ENCODE results near the gene SV2C. TPM values are rescaled to one million over a fixed set of nuclear protein-coding genes. Genes with fewer than 3 reads are reported as not detected.
"Not testable (repeated sequence)": the region's sequence is repeated elsewhere in the genome, so short reads cannot be mapped to it uniquely, and the experiment has no call there.

Gene SV2C
- total and polyA plus RNA-seq, 2 donors from 2014 or later, result 0.13 TPM; not detected in 1

DNA sequence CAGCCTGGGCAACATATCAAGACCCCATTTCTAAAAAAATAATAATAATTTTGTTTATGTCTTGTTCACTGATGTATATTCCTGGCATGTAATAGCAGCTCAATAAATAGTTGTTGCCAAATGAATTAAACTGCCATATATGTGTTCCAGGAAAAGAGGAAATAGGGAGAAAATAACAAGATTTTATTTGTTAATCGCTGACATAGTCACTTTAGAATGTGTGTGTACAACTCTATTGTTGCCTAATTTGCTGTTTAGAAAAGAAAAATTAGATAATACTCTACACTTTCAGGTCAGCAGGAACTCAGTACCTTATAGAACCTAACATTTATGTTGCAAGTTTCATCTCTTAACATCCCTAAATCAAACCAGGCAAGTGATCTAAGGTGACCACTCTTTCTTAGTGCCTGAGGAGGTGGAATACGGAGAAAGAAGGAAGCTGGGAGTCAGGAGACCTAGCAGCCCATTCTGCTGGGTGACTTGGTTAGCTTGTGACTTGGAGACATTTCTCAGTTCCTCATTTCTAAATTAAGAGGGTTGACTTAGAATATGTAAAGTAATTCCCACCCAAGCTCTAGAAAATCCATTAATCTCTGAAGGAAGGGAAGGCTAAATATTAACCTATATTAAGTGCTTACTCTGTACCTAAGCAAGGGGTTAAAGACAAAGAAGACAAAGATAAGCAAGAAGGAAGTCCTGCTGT is 209.6 kb downstream of the SV2C start:
- DNase-seq, result no peak
- Histone ChIP-seq H3K9me3 (ENCODE audit: control insufficient read depth in 2 of 3, insufficient read depth in 1 of 3, low read length in 3 of 3) (no peaks in the 10 kb centered on the region), H3K9ac (ENCODE audit: low read length in 3 of 3) (no peak overlapping the region), H3K4me3 (ENCODE audit: low read length in 3 of 3) (no peak overlapping the region), H3K36me3 (ENCODE audit: control insufficient read depth in 2 of 3, insufficient read depth in 3 of 3, low read length in 3 of 3) (no peaks in the 10 kb centered on the region), H3K27ac (ENCODE audit: low read depth in 2 of 2, low read length in 2 of 2) (no peak overlapping the region), H3K27me3 (ENCODE audit: control insufficient read depth, insufficient read depth, low read length) (no peaks in the 10 kb centered on the region), H3K4me1 (ENCODE audit: control insufficient read depth in 2 of 3, insufficient read depth in 2 of 3, low read depth in 1 of 3, low read length in 3 of 3) (no peaks in the 10 kb centered on the region)
- FAIRE-seq, result no peak
- intact Hi-C loops (cut with DNase I), result no loop called here
- no peak for TF ChIP-seq CTCF (IDR thresholded peaks at IDR 0.05; ENCODE audit: borderline replicate concordance, extremely low read depth, insufficient read depth)

DNA sequence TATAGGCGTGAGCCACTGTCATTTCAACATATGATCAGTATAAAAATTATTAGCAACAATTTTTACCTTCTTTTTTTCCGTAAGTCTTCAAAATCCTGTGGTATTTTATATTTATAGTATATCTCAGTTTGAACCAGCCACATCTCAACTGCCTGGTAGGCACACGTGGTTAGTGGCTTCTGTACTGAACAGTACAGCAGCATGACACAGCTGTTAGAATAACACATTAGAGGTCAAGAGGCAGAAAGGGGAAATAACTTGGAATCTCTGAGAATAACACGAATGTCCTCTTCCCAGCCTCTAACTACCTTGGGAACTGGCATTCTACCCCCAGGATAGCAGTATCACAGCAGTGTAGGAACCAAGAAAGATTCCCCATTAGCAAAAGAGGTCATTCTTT is 211.4 kb downstream of the SV2C start:
- DNase-seq (no peak), FAIRE-seq (no peak)
- Histone ChIP-seq H3K9me3 (ENCODE audit: control insufficient read depth in 2 of 3, insufficient read depth in 1 of 3, low read length in 3 of 3) (no peaks in the 10 kb centered on the region), H3K4me1 (ENCODE audit: control insufficient read depth in 2 of 3, insufficient read depth in 2 of 3, low read depth in 1 of 3, low read length in 3 of 3) (no peaks in the 10 kb centered on the region), H3K36me3 (ENCODE audit: control insufficient read depth in 2 of 3, insufficient read depth in 3 of 3, low read length in 3 of 3) (no peaks in the 10 kb centered on the region), H3K4me3 (ENCODE audit: low read length in 3 of 3) (no peak overlapping the region), H3K27ac (ENCODE audit: low read depth in 2 of 2, low read length in 2 of 2) (no peak overlapping the region), H3K9ac (ENCODE audit: low read length in 3 of 3) (no peak overlapping the region), H3K27me3 (ENCODE audit: control insufficient read depth, insufficient read depth, low read length) (no peaks in the 10 kb centered on the region)
- TF ChIP-seq CTCF (IDR thresholded peaks at IDR 0.05; ENCODE audit: borderline replicate concordance, extremely low read depth, insufficient read depth), result no peak
- intact Hi-C loops (cut with DNase I), result no loop called here

- H3K9ac ChIP-seq (ENCODE audit: low read length in 3 of 3), result no peak overlapping the region
- no peaks in the 10 kb centered on the region for H3K36me3 ChIP-seq (ENCODE audit: control insufficient read depth in 2 of 3, insufficient read depth in 3 of 3, low read length in 3 of 3)
- no peaks in the 10 kb centered on the region for H3K4me1 ChIP-seq (ENCODE audit: control insufficient read depth in 2 of 3, insufficient read depth in 2 of 3, low read depth in 1 of 3, low read length in 3 of 3)
- no peak overlapping the region for H3K27ac ChIP-seq (ENCODE audit: low read depth in 2 of 2, low read length in 2 of 2)
- DNase-seq, result no peak
- no peak for TF ChIP-seq CTCF (IDR thresholded peaks at IDR 0.05; ENCODE audit: borderline replicate concordance, extremely low read depth, insufficient read depth)
- FAIRE-seq, result no peak
- H3K27me3 ChIP-seq (ENCODE audit: control insufficient read depth, insufficient read depth, low read length), result no peaks in the 10 kb centered on the region
- H3K4me3 ChIP-seq (ENCODE audit: low read length in 3 of 3), result no peak overlapping the region
- no peaks in the 10 kb centered on the region for H3K9me3 ChIP-seq (ENCODE audit: control insufficient read depth in 2 of 3, insufficient read depth in 1 of 3, low read length in 3 of 3)
- intact Hi-C loops (cut with DNase I), result no loop called here
These were observed 215.7 kb downstream of the SV2C start for GRCh38 chr5:76298852-76299251.

DNA sequence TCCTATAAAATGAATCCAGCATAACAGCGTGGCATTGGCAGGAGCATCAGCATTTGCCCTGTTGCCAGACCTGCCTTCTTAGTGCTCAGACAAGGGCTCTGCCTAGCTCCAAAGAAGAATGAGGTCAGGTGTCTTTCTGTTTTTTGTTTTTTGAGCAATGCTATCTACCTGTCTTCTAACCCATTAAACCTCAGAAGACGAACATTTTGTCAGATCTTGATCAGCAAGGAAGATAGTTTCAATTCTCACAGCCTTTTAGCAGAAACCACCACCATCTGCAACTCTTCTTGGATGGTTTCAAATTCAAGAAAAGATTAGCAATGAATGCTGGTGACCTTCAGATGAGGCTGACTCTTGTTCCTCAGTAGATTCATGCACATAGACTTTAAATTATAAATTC is 216.4 kb downstream of the SV2C start:
- Histone ChIP-seq H3K27me3 (ENCODE audit: control insufficient read depth, insufficient read depth, low read length) (no peaks in the 10 kb centered on the region), H3K4me3 (ENCODE audit: low read length in 3 of 3) (no peak overlapping the region), H3K4me1 (ENCODE audit: control insufficient read depth in 2 of 3, insufficient read depth in 2 of 3, low read depth in 1 of 3, low read length in 3 of 3) (no peaks in the 10 kb centered on the region), H3K27ac (ENCODE audit: low read depth in 2 of 2, low read length in 2 of 2) (no peak overlapping the region), H3K9ac (ENCODE audit: low read length in 3 of 3) (no peak overlapping the region), H3K36me3 (ENCODE audit: control insufficient read depth in 2 of 3, insufficient read depth in 3 of 3, low read length in 3 of 3) (no peaks in the 10 kb centered on the region), H3K9me3 (ENCODE audit: control insufficient read depth in 2 of 3, insufficient read depth in 1 of 3, low read length in 3 of 3) (no peaks in the 10 kb centered on the region)
- no peak for TF ChIP-seq CTCF (IDR thresholded peaks at IDR 0.05; ENCODE audit: borderline replicate concordance, extremely low read depth, insufficient read depth)
- DNase-seq (no peak), FAIRE-seq (no peak)
- intact Hi-C loops (cut with DNase I), result no loop called here

- H3K4me3 ChIP-seq (ENCODE audit: low read length in 3 of 3); H3K36me3 ChIP-seq (ENCODE audit: control insufficient read depth in 2 of 3, insufficient read depth in 3 of 3, low read length in 3 of 3); FAIRE-seq; DNase-seq; H3K9me3 ChIP-seq (ENCODE audit: control insufficient read depth in 2 of 3, insufficient read depth in 1 of 3, low read length in 3 of 3); H3K4me1 ChIP-seq (ENCODE audit: control insufficient read depth in 2 of 3, insufficient read depth in 2 of 3, low read depth in 1 of 3, low read length in 3 of 3); H3K27ac ChIP-seq (ENCODE audit: low read depth in 2 of 2, low read length in 2 of 2); H3K9ac ChIP-seq (ENCODE audit: low read length in 3 of 3); intact Hi-C loops (cut with DNase I); H3K27me3 ChIP-seq (ENCODE audit: control insufficient read depth, insufficient read depth, low read length): not testable (repeated sequence)
These were observed 218.7 kb downstream of the SV2C start for GRCh38 chr5:76301932-76302331.

All from kidney (tissue), 14 donors.